HepG2 (cell line): ENCODE measurements around the gene LRRC4C. TPM values are rescaled to one million over a fixed set of nuclear protein-coding genes. Genes with fewer than 3 reads are reported as not detected.

Experiments
- ARID4A ChIP-seq: sonication (generic); formaldehyde crosslinking; IDR thresholded peaks from 2 replicates; pipeline ENCODE4 v1.5.0; 2020; ENCODE audit warnings: mild to moderate bottlenecking, missing genetic modification reagents, borderline replicate concordance
- DMAP1 ChIP-seq: IDR thresholded peaks from 2 replicates; pipeline ENCODE4 v1.6.1; 2016
- HNRNPUL1 ChIP-seq: fragments of 200-400 bp; formaldehyde crosslinking; IDR thresholded peaks from 2 replicates; pipeline ENCODE4 v1.6.1; 2017; ENCODE audit warnings: low read depth, mild to moderate bottlenecking, low read length, moderate library complexity
- KDM2A ChIP-seq: sonication (generic); formaldehyde crosslinking; IDR thresholded peaks from 2 replicates; pipeline ENCODE4 v1.4.0; 2020; ENCODE audit warnings: low read depth, missing genetic modification reagents, borderline replicate concordance
- NCOA2 ChIP-seq: sonication (generic); formaldehyde crosslinking; IDR thresholded peaks from 2 replicates; pipeline ENCODE4 v1.8.0; 2022; ENCODE audit warnings: inconsistent platforms
- PRMT3 ChIP-seq: sonication (generic); formaldehyde crosslinking; IDR thresholded peaks from 2 replicates; pipeline ENCODE4 v1.8.1; 2022; ENCODE audit warnings: low read depth, mild to moderate bottlenecking, moderate library complexity, missing genetic modification reagents, borderline replicate concordance
- TEAD3 ChIP-seq: optimal IDR thresholded peaks from 2 replicates; pipeline ENCODE3; 2016; ENCODE audit warnings: borderline replicate concordance
- ZNF367 ChIP-seq: sonication (generic); formaldehyde crosslinking; IDR thresholded peaks from 2 replicates; pipeline ENCODE4 v1.4.0; 2020; ENCODE audit warnings: missing genetic modification reagents, borderline replicate concordance
- polyA plus RNA-seq, 8 experiments: library from polyadenylated mRNA; depleted of rRNA in 3 of 8; stranded (reverse) in 7 of 8; unstranded in 1 of 8; fragments of >200 nt; fragmentation: Illumina TruSeq in 4 of 8; extraction: Trizol in 4 of 8; gene quantifications; 2 replicates each; pipeline versions ENCODE4 v1.2.1 to v1.2.3, GENCODE V29; 2011 to 2016; ENCODE audit warnings: low read depth in 4 of 8, missing spikeins in 1 of 8, mixed read lengths in 1 of 8; ENCODE audit not compliant: insufficient read depth in 1 of 8
- total RNA-seq, 5 experiments: library from RNA; depleted of rRNA; stranded (reverse); fragments of >200 nt; fragmentation: Illumina TruSeq; extraction: Trizol; gene quantifications; 2 replicates each; pipeline ENCODE4 v1.2.3, GENCODE V29; 2016; ENCODE audit warnings: low read depth in 1 of 5

LRRC4C gene
- total and polyA plus RNA-seq, 2 of the 13 experiments (the other 11 are each of a cell fraction or from before 2014, with no cell fraction given) = not detected

GRCh38 chr11:40293655-40294348, 1165.7 kb downstream of the LRRC4C start (continued):
- no peak for TF ChIP-seq PRMT3 (CRISPR knock-in tag)
- no peak for TF ChIP-seq HNRNPUL1
- peak; percentile 17; the same call in 1 of the 2 replicates for TF ChIP-seq KDM2A (CRISPR knock-in tag)
- no peak for TF ChIP-seq NCOA2 (CRISPR knock-in tag)
- TF ChIP-seq TEAD3 = no peak
- no peak for TF ChIP-seq ARID4A (CRISPR knock-in tag)
- TF ChIP-seq DMAP1 = 0 out of 2 replicates have a peak, but pooled peaks have one; percentile 27
- no peak for TF ChIP-seq ZNF367 (CRISPR knock-in tag)
